ENCODE data around the gene SMYD3.

Gene SMYD3

DNA sequence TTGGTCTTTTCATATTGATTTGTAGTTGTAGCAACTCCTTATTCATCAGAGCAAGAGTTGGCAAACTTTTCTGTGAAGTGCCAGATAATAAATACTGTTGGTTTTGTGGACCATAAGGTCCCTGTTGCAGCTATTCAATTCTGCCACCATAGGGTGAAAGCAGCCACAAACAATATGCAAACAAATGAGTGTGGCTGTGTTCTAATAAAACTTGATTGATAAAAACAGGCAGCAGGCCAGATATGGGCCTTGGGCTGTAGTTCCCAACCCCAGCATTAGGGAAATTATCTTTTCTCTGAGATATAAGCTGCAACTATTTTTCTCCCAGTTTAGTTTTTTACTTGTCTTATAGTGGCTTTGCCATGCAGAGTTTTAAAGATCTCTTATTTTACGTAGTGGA, 469.2 kb downstream of the SMYD3 start:
- H3K9me3 Mint-ChIP-seq: no peaks in the 10 kb centered on the region
- no peaks in the 10 kb centered on the region for H3K36me3 Mint-ChIP-seq (ENCODE audit: low read depth)
- H3K27me3 Mint-ChIP-seq (ENCODE audit: low read depth, poor library complexity): no peaks in the 10 kb centered on the region
- no peak for DNase-seq
- TF ChIP-seq, protein P1, sequence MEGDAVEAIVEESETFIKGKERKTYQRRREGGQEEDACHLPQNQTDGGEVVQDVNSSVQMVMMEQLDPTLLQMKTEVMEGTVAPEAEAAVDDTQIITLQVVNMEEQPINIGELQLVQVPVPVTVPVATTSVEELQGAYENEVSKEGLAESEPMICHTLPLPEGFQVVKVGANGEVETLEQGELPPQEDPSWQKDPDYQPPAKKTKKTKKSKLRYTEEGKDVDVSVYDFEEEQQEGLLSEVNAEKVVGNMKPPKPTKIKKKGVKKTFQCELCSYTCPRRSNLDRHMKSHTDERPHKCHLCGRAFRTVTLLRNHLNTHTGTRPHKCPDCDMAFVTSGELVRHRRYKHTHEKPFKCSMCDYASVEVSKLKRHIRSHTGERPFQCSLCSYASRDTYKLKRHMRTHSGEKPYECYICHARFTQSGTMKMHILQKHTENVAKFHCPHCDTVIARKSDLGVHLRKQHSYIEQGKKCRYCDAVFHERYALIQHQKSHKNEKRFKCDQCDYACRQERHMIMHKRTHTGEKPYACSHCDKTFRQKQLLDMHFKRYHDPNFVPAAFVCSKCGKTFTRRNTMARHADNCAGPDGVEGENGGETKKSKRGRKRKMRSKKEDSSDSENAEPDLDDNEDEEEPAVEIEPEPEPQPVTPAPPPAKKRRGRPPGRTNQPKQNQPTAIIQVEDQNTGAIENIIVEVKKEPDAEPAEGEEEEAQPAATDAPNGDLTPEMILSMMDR (IDR thresholded peaks at IDR 0.05): no peak
- H3K4me3 Mint-ChIP-seq: no peak overlapping the region
- peaks cover 49% of the 10 kb centered on the region for H3K4me1 Mint-ChIP-seq
- H3K27ac Mint-ChIP-seq: no peak overlapping the region

DNA sequence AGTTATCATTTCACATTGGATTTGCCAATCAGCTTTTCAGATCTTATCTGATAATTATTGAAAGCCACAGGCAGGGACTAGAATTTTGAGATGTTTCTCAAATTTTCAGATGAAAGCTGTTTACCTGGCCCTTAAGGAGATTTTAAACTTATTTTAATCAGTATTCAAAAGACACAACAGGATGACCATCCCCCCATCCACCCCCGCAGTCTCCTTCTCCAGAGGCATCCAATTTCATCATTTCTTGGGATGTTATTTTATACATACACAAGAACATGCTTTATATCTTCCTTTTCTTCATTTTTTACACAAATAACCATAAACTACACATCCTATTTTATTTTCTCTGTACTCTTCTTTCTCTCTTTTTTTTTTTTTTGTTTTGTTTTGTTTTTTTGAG, 470.9 kb downstream of the SMYD3 start:
- DNase-seq: no peak
- Mint-ChIP-seq H3K4me1 (peaks cover 57% of the 10 kb centered on the region), H3K4me3 (no peak overlapping the region), H3K9me3 (no peaks in the 10 kb centered on the region), H3K36me3 (ENCODE audit: low read depth) (no peaks in the 10 kb centered on the region), H3K27me3 (ENCODE audit: low read depth, poor library complexity) (no peaks in the 10 kb centered on the region), H3K27ac (no peak overlapping the region)
- TF ChIP-seq, protein P1 (IDR thresholded peaks at IDR 0.05): no peak

DNA sequence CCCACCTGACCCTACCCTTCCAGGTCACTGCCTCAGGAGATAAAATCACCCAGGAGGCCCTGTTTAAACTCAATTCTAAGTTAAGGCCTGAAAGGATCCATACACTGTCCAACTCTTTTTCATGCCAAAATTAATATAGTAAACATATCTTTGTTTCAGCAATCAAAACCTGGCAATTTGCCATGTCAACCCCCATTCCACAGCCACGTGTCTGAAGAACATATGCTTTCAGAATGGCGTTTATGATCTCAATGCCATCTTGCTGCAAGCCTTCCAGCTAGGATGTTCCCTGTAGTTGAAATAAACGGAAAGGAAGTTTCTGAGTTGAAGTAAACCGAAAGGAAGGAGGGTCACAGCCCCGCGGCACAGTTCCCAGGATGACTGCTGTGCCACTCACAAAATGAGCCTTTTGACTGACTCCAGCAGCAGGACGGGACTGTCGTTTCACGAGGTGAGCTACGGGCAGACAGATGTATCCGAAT, 472.0 kb downstream of the SMYD3 start:
- no peak overlapping the region for H3K4me3 Mint-ChIP-seq
- peaks cover 8% of the 10 kb centered on the region for H3K9me3 Mint-ChIP-seq
- H3K36me3 Mint-ChIP-seq (ENCODE audit: low read depth): peaks cover 7% of the 10 kb centered on the region
- H3K27ac Mint-ChIP-seq: peak overlapping the region; percentile 58
- no peaks in the 10 kb centered on the region for H3K27me3 Mint-ChIP-seq (ENCODE audit: low read depth, poor library complexity)
- TF ChIP-seq, protein P1 (IDR thresholded peaks at IDR 0.05): no peak
- no peak for DNase-seq
- peaks cover 50% of the 10 kb centered on the region for H3K4me1 Mint-ChIP-seq

DNA sequence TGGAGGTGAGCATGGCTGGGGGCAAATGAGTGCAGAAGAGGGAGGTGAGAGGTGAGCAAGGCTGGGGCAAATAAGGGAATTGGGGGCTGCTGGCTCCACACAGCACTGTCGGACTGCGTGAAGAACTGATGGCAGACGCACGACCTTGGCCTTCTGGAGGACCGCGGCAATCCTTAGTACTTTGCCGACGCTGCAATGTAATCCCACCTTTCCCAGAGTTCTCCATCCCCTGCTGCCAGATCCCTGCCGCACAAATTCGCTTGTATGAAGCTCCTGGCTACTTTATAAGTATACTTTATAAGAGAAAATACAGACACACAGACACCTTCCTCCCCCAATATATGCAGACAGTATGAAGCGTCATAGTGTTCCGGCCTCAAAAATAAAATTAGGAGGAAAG, 472.4 kb downstream of the SMYD3 start:
- TF ChIP-seq, protein P1 (IDR thresholded peaks at IDR 0.05): no peak
- DNase-seq: no peak
- Mint-ChIP-seq H3K36me3 (ENCODE audit: low read depth) (peaks cover 12% of the 10 kb centered on the region), H3K4me1 (peaks cover 45% of the 10 kb centered on the region), H3K9me3 (peaks cover 12% of the 10 kb centered on the region), H3K27me3 (ENCODE audit: low read depth, poor library complexity) (no peaks in the 10 kb centered on the region), H3K4me3 (no peak overlapping the region), H3K27ac (peak overlapping the region; percentile 58)

DNA sequence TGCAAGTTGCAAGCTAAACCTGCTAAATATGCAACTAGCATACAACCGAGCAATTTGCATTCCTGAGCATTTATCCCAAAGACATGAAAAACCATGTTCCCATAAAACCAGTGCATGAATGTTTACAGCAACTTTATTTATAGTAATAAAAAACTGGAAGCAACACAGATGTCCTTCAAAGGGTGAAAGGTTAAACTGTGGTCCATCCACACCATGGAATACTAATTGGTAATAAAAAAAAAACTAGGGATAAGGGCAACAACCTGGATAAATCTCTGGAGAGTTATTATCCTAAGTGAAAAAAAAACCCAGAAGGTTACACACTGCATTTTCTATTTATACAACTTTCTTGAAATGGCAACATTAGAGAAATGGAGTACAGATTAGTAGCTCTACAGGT, 474.1 kb downstream of the SMYD3 start:
- Mint-ChIP-seq H3K27ac (no peak overlapping the region), H3K27me3 (ENCODE audit: low read depth, poor library complexity) (no peaks in the 10 kb centered on the region), H3K9me3 (peaks cover 29% of the 10 kb centered on the region), H3K36me3 (ENCODE audit: low read depth) (peaks cover 26% of the 10 kb centered on the region), H3K4me1 (peaks cover 41% of the 10 kb centered on the region), H3K4me3 (no peak overlapping the region)
- DNase-seq: no peak
- TF ChIP-seq, protein P1 (IDR thresholded peaks at IDR 0.05): no peak

DNA sequence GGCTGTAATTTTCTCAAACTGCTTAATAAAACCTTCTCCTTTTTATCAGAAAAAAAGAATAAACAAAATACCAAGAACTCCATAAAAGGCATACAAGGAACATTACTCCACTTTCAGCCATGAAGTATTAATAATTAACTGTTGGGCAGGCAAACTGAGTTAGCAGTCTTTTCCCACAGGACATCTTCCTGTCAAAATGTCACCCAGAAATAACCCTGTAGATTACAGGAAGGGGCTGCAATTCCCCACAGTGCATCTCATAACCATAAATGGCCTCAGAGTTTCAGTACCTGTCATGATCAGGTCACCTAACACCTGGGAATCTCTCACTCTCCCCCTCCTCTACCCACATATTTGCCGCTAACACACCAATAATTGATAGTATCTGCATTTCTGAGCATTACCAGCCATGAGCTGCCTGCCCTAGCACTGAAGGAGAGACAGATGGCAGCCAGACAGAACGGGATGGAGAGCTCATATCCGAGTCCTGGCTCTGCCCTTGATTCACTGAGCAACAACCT, 475.0 kb downstream of the SMYD3 start:
- no peak for DNase-seq
- Mint-ChIP-seq H3K4me1 (peaks cover 41% of the 10 kb centered on the region), H3K27ac (peak overlapping the region; percentile 96), H3K27me3 (ENCODE audit: low read depth, poor library complexity) (no peaks in the 10 kb centered on the region), H3K9me3 (peaks cover 34% of the 10 kb centered on the region), H3K4me3 (no peak overlapping the region), H3K36me3 (ENCODE audit: low read depth) (peaks cover 29% of the 10 kb centered on the region)
- TF ChIP-seq, protein P1 (IDR thresholded peaks at IDR 0.05): no peak

All from nephron progenitor cell (in vitro differentiated cells).